ENCODE measurements around the gene APPBP2. TPM values are rescaled to one million over a fixed set of nuclear protein-coding genes. Genes with fewer than 3 reads are reported as not detected.

APPBP2 gene
- total RNA-seq, 1 experiment from 2014 or later, result 23.7 TPM

DNA sequence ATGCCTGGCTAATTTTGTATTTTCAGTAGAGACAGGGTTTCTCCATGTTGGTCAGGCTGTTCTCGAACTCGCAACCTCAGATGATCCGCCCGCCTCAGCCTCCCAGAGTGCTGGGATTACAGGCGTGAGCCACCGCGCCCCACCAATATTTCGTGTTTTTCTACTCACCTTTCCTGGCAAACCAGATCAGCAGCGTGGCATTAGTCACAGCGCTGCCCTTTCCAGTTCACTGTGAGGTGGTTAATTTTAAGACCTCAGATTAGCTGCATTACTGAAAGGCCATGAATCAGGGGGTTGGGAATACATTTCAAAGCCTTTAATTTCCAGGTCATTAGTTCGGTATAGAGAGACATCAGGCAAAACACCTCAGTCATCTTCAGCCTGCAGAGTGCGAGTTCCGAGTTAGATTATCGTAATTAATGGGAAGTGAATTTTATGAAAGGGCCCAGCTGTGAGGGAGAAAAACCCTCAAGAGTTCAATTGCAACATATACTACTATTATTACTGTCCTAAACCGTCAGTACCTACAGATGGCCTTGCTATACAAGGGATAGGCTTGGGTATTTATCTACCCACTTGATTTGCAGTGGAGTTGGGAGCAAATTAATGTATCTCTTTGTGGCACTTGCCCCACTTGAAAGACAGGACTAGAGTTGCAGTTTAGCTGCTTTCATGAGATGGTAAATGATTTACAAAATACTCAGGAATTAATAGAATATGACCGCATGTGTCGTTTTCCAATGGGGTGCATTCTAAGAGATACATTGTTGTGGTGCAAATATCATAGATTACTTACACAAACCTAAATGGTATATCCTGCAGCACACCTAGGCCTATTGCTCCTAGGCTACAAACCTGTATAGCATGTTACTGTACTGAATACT lies 132.0 kb downstream of the APPBP2 start:
- Histone ChIP-seq H3K27ac (no peak overlapping the region), H3K27me3 (no peaks in the 10 kb centered on the region), H3K4me1 (peaks cover 5% of the 10 kb centered on the region; the same call in 1 of the 2 replicates)

More for the DNA sequence above, 132.0 kb downstream of the APPBP2 start:
- no peaks in the 10 kb centered on the region for H3K9me3 ChIP-seq (replicated peaks)
- H3K4me3 ChIP-seq, result no peak overlapping the region
- no peaks in the 10 kb centered on the region for H3K36me3 ChIP-seq
- DNase-seq, result no peak

Other genes starting within 250 kb of the APPBP2 start
- 29.7 and 31.0 TPM in 2 replicates for gene USP32, start 134.1 kb downstream of the APPBP2 start, total RNA-seq (2014; rRNA removed; shearing (Covaris generic))
- gene CHCT1, start 103.8 kb downstream of the APPBP2 start, total RNA-seq (2014; rRNA removed; shearing (Covaris generic)), result not detected in 2 replicates
- gene PPM1D, start 74.0 kb upstream of the APPBP2 start, total RNA-seq (2014; rRNA removed; shearing (Covaris generic)), result 10.8 TPM in 2 replicates
- gene BCAS3, start 151.6 kb upstream of the APPBP2 start, total RNA-seq (2014; rRNA removed; shearing (Covaris generic)), result 9.6 and 11.6 TPM in 2 replicates